NCI-H2196 (cell line): ENCODE results near the gene CLN5.
A peak's percentile ranks its signal among the peaks of the same experiment; 100 is the strongest.

Source experiments
- DNase-seq: peaks from one replicate; lab custom pipeline; 2025; ENCODE audit not compliant: unreplicated experiment; lab: John Stamatoyannopoulos, UW

CLN5 gene

DNA sequence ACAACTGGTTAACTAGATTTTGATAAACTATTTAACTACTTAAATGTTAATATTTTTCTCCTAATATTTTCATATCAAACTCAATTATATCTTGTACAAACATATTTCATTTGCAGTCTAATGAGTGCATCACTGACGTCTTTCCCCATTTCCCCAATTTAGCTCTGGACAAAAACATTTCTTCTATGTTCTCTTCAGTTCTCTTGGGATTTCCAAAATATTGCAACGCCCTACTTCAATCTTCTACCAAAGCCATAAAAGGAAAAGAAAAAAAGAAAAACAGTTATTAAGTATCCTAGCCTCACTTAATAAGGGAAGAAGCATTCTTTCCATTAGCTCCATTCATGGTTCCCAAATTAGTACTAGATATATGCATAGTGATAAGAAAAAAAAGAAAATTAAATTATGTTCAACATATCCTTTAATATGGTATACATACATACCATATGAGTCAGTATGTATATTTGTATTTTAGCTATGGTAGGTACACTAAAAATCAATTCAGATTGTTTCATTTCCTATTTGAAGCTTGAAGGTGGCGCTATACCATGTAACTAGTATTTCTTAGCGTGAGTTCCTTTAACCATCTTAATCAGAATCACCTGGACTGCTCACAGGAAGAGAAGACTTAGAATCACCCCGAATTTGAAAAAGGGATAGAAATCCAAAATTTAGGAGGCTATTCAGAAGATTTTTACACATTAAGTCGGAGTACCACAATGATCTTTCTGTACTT is 25.2 kb downstream of the CLN5 start:
- no peak for DNase-seq

- DNase-seq: no peak
These were observed 27.9 kb downstream of the CLN5 start for GRCh38 chr13:77019756-77020155.

- no peak for DNase-seq
These were observed 30.5 kb downstream of the CLN5 start for GRCh38 chr13:77022341-77022740.

GRCh38 chr13:77026255-77026860 is 34.5 kb downstream of the CLN5 start:
- DNase-seq: peak; percentile 26

GRCh38 chr13:77026861-77027621 is 35.2 kb downstream of the CLN5 start, which contains the start of gene FBXL3:
Gene FBXL3, minus strand, starts transcription at chr13:77027159. Its CDS starts 5,299 bp downstream, at chr13:77021860.
- peak; percentile 59 for DNase-seq

GRCh38 chr13:77028202-77028601 is 36.3 kb downstream of the CLN5 start:
- peak; percentile 21 for DNase-seq

DNA sequence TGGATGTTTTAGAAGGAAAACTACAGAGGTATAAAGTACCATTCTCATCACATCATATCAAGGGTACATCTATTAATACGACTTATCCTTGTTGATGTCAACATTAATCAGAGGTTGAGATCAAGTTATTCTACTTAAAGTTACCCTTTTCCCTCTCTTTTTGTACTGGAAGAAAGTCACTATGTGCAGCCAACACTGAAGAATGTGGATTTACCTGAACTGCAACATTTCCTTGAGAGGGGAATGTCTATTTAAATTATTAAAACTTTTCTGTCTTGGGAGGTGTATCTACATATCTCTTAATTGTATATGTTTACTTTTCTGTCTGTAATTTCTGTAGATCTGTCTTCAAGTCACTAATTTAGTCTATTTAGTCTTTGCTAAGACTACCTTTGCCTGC is 37.6 kb downstream of the CLN5 start:
- DNase-seq: no peak

GRCh38 chr13:77031656-77032243 is 39.9 kb downstream of the CLN5 start:
- no peak for DNase-seq

- no peak for DNase-seq
These were observed 41.9 kb downstream of the CLN5 start for GRCh38 chr13:77033717-77034302.

GRCh38 chr13:77034881-77035280 is 43.0 kb downstream of the CLN5 start:
- DNase-seq: no peak

DNA sequence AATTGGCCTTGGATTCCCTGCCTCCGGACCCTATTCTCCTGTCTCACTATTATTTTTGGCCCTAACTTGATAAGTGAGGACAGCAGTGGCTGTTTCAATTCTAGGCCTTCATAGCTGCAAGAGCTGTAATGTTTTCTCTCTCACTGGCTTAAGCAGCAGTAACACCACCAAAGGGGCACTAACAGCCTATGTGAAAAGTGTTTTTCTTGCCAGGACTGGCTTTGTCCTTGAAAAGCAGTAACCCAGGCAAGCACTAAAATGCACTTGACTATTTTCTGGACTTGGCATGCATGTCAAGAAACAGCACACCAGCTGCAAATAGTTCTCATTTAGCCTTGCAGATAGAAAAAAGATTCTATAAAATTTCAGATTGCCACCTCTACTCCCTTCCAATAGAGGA is 44.4 kb downstream of the CLN5 start:
- no peak for DNase-seq

DNA sequence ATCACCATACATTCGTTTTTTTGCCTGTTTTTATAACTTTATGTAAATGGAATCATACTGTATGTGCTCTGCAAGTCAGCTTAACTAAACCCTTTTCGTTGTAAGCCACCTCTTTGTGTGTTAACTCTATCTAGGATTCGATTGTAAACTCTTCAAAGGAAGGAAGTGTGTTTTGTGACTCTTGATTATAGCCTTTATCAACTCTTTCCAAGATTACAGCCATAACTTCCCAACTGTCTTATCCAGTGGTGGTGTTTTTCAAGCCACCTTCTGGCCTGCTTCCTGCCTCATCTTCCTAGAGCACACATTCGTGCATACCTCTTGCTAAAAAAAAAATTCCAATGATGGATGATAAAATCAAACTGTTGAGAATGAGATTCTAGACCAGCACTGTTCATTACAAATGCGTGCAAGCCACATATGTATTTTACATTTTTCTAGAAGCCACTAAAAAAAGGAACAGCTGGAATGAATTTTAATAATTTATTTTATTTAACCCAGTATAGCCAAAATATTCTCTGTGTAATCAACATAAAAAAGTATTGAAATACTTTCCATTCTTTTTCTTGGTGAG is 47.1 kb downstream of the CLN5 start:
- no peak for DNase-seq

GRCh38 chr13:77040076-77040475 is 48.2 kb downstream of the CLN5 start:
- no peak for DNase-seq

- DNase-seq: no peak
These were observed 49.0 kb downstream of the CLN5 start for GRCh38 chr13:77040835-77041234.

GRCh38 chr13:77042566-77043177 is 50.8 kb downstream of the CLN5 start:
- no peak for DNase-seq

DNA sequence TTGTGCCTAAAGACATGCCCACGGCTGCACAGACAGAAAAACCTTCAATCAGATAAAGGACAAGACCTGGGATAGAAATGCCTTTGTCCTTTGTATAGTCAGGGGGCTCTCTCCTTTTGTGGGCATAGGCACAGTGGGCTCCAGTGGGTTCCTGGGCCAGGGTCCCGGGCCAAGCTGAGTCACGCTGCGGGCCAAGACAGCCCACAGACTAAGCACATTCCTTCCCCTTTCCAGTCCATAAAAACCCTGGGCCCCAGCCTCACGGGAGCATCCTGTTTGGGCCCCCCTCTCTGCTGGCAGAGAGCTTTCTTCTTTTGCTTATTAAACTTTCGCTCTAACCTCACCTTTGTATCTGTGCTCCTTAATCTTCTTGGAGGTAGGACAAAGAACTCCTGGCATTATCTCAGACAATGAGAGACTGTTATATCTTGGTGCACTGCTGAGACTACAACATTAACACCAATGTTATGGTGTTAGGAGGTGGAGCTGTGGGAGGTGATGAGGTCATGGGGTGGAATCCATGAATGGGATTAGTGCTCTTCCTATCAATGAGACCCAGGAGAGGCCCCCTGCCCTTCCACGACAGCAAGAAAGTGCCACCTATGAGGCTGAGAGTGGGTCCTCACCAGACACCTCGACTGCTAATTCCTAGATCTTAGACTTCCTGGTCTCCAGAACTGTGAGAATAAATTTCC is 55.9 kb downstream of the CLN5 start:
- DNase-seq: no peak

- no peak for DNase-seq
These were observed 56.8 kb downstream of the CLN5 start for GRCh38 chr13:77048681-77049080.

DNA sequence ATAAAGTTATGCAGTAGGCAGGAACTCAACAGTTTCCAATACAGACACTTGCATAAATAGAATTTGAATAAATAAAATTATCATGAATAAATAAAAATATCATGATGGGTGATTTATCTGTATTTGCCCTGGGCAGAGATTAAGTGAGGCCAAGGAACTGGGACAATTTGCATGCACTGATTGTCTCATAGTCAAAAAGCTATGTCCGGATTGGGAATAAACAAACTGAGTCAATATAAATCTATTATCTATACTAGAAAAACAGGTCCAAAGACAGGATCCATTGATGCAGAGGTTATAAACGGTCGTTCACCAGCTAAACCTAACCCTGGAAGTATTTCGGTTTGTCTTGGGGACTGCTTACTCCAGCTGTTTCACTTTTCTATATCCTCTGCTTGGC is 61.3 kb downstream of the CLN5 start:
- no peak for DNase-seq
